ENCODE data around the gene ENPP1. TPM values are rescaled to one million over a fixed set of nuclear protein-coding genes. Genes with fewer than 3 reads are reported as not detected.

Gene ENPP1
- total RNA-seq, 4 donors from 2014 or later, result 10.0 to 54.7 (median 12.6) TPM

DNA sequence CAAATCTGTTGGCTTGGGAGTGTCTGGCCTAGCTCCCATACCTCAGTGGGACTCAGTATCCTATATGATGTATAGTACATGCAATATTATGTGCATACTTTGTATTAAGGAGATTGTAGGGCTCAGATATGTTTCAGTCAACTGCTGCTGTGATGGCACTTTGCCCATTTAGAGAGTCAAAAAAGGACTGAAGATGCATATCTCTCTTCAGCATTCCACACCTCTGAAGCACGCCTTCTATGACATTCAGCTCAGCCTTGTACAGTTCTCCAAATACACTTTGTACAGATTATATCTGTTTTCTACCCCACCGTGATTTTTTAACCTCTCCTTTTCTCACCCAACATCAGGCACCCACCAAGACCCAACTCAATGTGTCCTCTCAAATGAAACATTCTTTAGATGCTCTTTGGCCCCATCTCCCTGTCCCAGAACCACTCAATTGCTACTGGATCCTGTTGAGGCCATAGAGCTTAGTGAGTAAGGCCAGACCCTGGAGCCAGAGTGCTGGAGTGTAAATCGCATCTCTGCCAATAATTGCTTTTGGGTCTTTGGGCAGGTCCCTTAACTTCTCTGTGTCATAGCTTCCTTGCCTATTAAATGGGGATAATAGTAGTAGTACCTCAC, 15.6 kb downstream of the ENPP1 start:
- 81 to 93% methylated on average over 3 of the region's 3 CpGs for WGBS, 2 donors (ENCODE audit: low coverage in 1 of 2)
- no peak for ATAC-seq
- Histone ChIP-seq H3K36me3 (no peaks in the 10 kb centered on the region), H3K27me3 (no peaks in the 10 kb centered on the region), H3K4me1 (no peaks in the 10 kb centered on the region), H3K9me3 (no peaks in the 10 kb centered on the region), H3K4me3 (no peak overlapping the region), H3K27ac (no peak overlapping the region)
- no peak for TF ChIP-seq POLR2A (IDR thresholded peaks at IDR 0.05)
- no peak for TF ChIP-seq EP300 (IDR thresholded peaks at IDR 0.05)
- TF ChIP-seq POLR2AphosphoS5 (IDR thresholded peaks at IDR 0.05), result no peak
- no peak for TF ChIP-seq CTCF (IDR thresholded peaks at IDR 0.05)

DNA sequence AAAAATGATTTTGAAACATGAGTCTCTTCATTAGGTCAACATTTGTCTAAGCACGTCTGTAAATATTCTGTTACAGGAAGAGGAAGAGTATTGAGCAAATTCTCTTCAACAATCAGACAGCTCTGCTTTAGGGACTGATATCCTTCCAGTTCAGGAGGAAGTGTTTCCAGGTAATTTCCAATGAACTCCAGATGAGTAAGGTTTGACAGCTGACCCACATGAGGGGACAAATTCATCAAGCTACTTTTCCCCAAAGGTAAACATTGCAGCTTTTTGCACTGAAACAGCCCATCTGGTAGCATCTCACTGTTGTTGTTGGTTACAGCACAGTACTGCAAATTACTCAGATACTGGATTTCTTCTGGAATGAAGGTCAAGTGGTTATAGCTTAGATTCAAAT, 18.1 kb downstream of the ENPP1 start:
- no peaks in the 10 kb centered on the region for H3K9me3 ChIP-seq
- 29 to 36% methylated on average over 1 of the region's 1 CpG for WGBS, 2 donors (ENCODE audit: low coverage in 1 of 2)
- no peak overlapping the region for H3K27ac ChIP-seq
- no peaks in the 10 kb centered on the region for H3K4me1 ChIP-seq
- H3K4me3 ChIP-seq, result no peak overlapping the region
- no peaks in the 10 kb centered on the region for H3K27me3 ChIP-seq
- TF ChIP-seq CTCF (IDR thresholded peaks at IDR 0.05), result no peak
- TF ChIP-seq EP300 (IDR thresholded peaks at IDR 0.05), result no peak
- no peak for TF ChIP-seq POLR2A (IDR thresholded peaks at IDR 0.05)
- no peak for TF ChIP-seq POLR2AphosphoS5 (IDR thresholded peaks at IDR 0.05)
- ATAC-seq, result no peak
- no peaks in the 10 kb centered on the region for H3K36me3 ChIP-seq

DNA sequence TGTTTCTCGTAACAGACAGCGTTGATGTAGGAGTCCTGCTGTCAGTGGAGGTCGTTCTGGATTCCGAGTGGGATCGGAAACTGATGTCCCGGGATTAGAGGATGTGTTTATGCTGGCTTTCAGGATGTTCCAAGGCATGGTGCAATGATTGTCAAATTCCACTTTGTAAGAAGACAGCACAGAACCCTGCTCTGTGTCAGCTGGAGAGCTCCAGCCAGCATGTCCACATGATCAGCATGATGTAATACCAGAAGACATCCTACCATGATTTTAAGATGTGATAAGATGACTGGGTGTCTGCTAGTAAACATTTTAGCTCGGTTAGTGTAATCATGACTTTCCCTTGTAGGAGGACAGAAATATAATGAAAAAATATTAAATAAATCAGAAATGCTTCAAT, 20.3 kb downstream of the ENPP1 start:
- no peaks in the 10 kb centered on the region for H3K36me3 ChIP-seq

GRCh38 chr6:131828951-131829350, 21.1 kb downstream of the ENPP1 start:
- no peak overlapping the region for H3K4me3 ChIP-seq
- 59 to 68% methylated on average over 2 of the region's 2 CpGs for WGBS, 2 donors (ENCODE audit: low coverage in 1 of 2)
- H3K27me3 ChIP-seq, result no peaks in the 10 kb centered on the region
- H3K27ac ChIP-seq, result peak overlapping the region in 1 of 4 donors; percentile 4
- TF ChIP-seq POLR2AphosphoS5 (IDR thresholded peaks at IDR 0.05), result no peak
- no peak for TF ChIP-seq EP300 (IDR thresholded peaks at IDR 0.05)
- no peak for TF ChIP-seq POLR2A (IDR thresholded peaks at IDR 0.05)
- TF ChIP-seq CTCF (IDR thresholded peaks at IDR 0.05), result no peak
- peaks cover 0 to 4% (median 0%) of the 10 kb centered on the region in 3 donors for H3K4me1 ChIP-seq
- no peaks in the 10 kb centered on the region for H3K36me3 ChIP-seq
- ATAC-seq, result no peak
- no peaks in the 10 kb centered on the region for H3K9me3 ChIP-seq

More for the DNA sequence above, 20.3 kb downstream of the ENPP1 start:
- no peaks in the 10 kb centered on the region for H3K9me3 ChIP-seq
- H3K4me1 ChIP-seq, result peaks cover 0 to 4% (median 0%) of the 10 kb centered on the region in 3 donors
- H3K4me3 ChIP-seq, result no peak overlapping the region
- 57 to 65% methylated on average over 7 of the region's 7 CpGs for WGBS, 2 donors (ENCODE audit: low coverage in 1 of 2)
- TF ChIP-seq POLR2AphosphoS5 (IDR thresholded peaks at IDR 0.05), result peak; percentile 14
- TF ChIP-seq EP300 (IDR thresholded peaks at IDR 0.05), result no peak
- TF ChIP-seq POLR2A (IDR thresholded peaks at IDR 0.05), result no peak
- TF ChIP-seq CTCF (IDR thresholded peaks at IDR 0.05), result no peak
- H3K27ac ChIP-seq, result peak overlapping the region in 2 of 4 donors; percentile 29 to 38
- no peaks in the 10 kb centered on the region for H3K27me3 ChIP-seq
- peak; percentile 79 for ATAC-seq

DNA sequence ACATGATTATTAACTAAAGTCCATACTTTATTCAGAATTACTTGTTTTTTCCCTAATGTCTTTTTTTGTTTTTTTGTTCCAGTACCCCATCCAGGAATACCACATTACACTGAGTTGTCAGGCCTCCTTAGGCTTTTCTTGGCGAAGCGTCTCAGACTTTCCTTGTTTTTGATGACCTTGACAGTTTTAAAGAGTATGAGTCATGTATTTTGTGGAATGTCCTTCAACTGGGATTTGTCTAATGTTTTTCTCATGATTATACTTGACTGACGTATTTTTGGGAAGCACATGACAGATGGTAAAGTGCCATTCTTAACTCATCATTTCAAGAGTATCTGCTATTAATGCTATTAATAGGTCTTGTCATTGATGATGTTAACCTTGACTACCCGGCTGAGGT, 23.6 kb downstream of the ENPP1 start:
- no peak for ATAC-seq

More for the DNA sequence above, 23.6 kb downstream of the ENPP1 start:
- Histone ChIP-seq H3K4me1 (peaks cover 0 to 4% (median 0%) of the 10 kb centered on the region in 3 donors), H3K9me3 (no peaks in the 10 kb centered on the region), H3K36me3 (no peaks in the 10 kb centered on the region), H3K4me3 (no peak overlapping the region), H3K27ac (no peak overlapping the region), H3K27me3 (no peaks in the 10 kb centered on the region)
- 66 to 70% methylated on average over 4 of the region's 4 CpGs for WGBS, 2 donors (ENCODE audit: low coverage in 1 of 2)
- TF ChIP-seq POLR2AphosphoS5 (IDR thresholded peaks at IDR 0.05), result peak; percentile 20
- TF ChIP-seq EP300 (IDR thresholded peaks at IDR 0.05), result no peak

Measured in gastroesophageal sphincter (tissue), 4 donors.